DMS153 (cell line): ENCODE results near the gene HAS3.
"Not testable (repeated sequence)": the region's sequence is repeated elsewhere in the genome, so short reads cannot be mapped to it uniquely, and the experiment has no call there.

Experiments
- DNase-seq: peaks from one replicate; lab custom pipeline; 2025; lab: John Stamatoyannopoulos, UW

Gene HAS3

GRCh38 chr16:69145658-69146057 lies 40.2 kb downstream of the HAS3 start:
- no peak for DNase-seq

GRCh38 chr16:69149621-69150020 lies 44.2 kb downstream of the HAS3 start:
- DNase-seq, result not testable (repeated sequence)

- peak; percentile 19 for DNase-seq
These were observed 44.9 kb downstream of the HAS3 start for GRCh38 chr16:69150146-69150865.

- DNase-seq, result no peak
These were observed 51.7 kb downstream of the HAS3 start for GRCh38 chr16:69157196-69157595.

- no peak for DNase-seq
These were observed 54.7 kb downstream of the HAS3 start for GRCh38 chr16:69160192-69160591.

- no peak for DNase-seq
These were observed 60.1 kb downstream of the HAS3 start for GRCh38 chr16:69165584-69165983.

- no peak for DNase-seq
These were observed 60.9 kb downstream of the HAS3 start for GRCh38 chr16:69166221-69166833.

- no peak for DNase-seq
These were observed 61.8 kb downstream of the HAS3 start for GRCh38 chr16:69166946-69167930.
